Fibroblast of pulmonary artery (primary cell): ENCODE results near the gene TREML4.

Experiments used
- DNase-seq: peaks from one replicate; pipeline ENCODE4 v3.0.0-alpha.2; 2010; ENCODE audit warnings: low read depth
- H3K4me3 ChIP-seq: replicated peaks from 2 replicates; pipeline ENCODE4 v1.5.1; 2011; ENCODE audit warnings: low read depth, mild to moderate bottlenecking, control low read depth, low read length, moderate library complexity
- TF ChIP-seq, protein P1 (sequence below): IDR thresholded peaks from 2 replicates; pipeline ENCODE4 v1.5.1; 2011; ENCODE audit warnings: mild to moderate bottlenecking, control low read depth, low read length, inconsistent platforms; ENCODE audit errors: missing control alignments

TREML4 gene

DNA sequence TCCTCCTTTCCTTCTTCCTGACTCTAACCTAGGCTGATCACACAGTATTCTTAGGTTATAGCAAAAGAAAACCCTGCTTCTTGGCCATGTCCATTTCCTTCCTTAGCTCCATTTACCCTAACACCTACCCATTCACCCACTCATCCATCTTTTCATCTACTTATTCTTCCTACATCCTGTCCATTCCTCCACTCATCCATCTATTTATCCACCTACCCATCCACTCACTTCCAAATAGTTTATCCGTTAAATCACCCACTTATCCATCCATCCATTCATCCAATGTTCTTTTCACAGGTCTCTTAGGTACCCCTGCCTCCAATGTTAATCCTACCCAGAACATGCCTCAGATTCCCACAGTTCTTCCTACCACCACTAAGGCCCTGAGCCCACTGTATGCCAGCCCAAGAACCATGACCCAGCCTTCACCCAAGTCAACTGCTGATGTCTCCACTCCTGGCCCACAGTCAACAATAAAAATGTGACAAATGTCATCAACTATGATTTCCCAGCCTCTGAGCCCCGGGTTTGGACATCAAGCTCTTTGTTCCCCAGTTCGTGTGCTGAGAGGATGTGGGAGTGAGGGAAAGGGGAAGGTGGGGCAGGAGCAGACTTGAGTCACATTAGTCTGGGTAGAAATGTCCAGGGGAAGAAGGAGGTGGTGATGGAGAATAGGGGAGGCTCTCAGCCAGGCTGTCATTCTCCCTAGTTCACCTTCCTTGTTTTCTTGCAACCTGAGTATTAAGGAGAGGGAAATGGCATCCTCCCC, 24.4 kb downstream of the TREML4 start:
- no peak for DNase-seq
- TF ChIP-seq, protein P1, sequence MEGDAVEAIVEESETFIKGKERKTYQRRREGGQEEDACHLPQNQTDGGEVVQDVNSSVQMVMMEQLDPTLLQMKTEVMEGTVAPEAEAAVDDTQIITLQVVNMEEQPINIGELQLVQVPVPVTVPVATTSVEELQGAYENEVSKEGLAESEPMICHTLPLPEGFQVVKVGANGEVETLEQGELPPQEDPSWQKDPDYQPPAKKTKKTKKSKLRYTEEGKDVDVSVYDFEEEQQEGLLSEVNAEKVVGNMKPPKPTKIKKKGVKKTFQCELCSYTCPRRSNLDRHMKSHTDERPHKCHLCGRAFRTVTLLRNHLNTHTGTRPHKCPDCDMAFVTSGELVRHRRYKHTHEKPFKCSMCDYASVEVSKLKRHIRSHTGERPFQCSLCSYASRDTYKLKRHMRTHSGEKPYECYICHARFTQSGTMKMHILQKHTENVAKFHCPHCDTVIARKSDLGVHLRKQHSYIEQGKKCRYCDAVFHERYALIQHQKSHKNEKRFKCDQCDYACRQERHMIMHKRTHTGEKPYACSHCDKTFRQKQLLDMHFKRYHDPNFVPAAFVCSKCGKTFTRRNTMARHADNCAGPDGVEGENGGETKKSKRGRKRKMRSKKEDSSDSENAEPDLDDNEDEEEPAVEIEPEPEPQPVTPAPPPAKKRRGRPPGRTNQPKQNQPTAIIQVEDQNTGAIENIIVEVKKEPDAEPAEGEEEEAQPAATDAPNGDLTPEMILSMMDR = no peak
- no peak overlapping the region for H3K4me3 ChIP-seq

DNA sequence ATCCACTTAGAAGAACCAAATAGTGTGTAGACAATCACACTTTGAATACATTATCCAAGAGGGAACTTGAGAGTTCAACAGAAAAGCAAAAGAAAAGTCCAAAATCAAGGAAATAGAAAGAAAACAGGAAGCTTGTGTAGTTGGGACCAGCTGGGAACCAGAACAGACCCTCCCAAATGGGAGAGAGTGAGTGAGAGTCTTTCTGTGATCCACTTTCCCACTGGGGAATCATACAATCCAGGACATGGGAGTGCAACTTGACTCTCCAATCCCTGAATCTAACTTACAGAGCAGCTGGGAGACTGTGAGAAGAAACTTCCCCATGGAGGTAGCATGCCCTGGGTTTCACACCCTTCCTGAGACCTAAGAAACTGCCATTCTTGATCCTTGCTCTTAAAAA, 27.0 kb downstream of the TREML4 start:
- H3K4me3 ChIP-seq = no peak overlapping the region
- no peak for DNase-seq
- TF ChIP-seq, protein P1 = no peak

DNA sequence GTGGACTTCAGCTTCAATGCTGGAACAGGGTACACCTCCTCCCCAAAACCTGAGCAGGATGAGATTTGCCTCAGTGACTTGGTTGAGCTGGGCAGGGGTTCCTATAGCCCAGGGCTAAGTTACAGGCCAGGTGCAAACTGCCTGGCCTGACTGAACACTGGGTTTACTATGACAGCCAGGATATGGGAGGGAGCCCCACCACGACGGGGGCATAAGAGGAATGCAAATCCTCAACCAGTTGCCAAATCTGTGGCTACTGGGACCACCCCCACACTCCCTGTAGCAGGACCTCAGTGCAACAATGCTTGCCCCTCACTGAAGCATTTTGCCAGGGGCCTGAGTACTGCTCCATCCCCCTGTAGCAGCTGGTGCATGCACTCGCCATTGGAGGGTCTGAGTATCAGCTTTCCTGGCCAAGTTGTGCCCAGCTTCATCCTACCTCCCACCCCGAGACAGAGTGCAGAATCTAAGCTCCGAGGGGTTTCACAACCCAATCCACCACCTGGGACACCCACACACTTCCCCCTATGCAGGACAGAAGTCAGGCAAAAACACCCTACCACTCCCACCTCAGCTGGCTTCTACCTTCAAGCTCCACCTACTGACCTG, 27.6 kb downstream of the TREML4 start:
- TF ChIP-seq, protein P1 = no peak
- H3K4me3 ChIP-seq = no peak overlapping the region
- DNase-seq = no peak

DNA sequence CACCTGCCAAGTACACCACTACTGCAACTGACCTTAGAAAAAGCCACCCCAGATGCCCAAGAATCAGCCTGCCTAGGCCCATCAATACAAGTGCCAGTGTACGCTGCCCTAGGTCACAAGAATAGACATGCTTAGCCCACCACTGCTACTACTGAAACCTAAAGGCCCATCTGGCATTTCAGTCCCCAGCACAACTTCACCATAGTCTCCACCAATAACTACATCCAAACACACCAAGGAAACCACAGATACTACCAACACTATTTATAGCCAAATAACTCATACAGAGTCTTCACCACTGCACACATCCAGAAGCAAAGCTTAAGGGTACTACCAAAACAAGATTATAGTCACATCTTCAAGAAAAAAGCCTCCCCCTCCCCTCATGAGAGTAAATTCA, 28.2 kb downstream of the TREML4 start:
- no peak for DNase-seq
- no peak overlapping the region for H3K4me3 ChIP-seq
- TF ChIP-seq, protein P1 = no peak

DNA sequence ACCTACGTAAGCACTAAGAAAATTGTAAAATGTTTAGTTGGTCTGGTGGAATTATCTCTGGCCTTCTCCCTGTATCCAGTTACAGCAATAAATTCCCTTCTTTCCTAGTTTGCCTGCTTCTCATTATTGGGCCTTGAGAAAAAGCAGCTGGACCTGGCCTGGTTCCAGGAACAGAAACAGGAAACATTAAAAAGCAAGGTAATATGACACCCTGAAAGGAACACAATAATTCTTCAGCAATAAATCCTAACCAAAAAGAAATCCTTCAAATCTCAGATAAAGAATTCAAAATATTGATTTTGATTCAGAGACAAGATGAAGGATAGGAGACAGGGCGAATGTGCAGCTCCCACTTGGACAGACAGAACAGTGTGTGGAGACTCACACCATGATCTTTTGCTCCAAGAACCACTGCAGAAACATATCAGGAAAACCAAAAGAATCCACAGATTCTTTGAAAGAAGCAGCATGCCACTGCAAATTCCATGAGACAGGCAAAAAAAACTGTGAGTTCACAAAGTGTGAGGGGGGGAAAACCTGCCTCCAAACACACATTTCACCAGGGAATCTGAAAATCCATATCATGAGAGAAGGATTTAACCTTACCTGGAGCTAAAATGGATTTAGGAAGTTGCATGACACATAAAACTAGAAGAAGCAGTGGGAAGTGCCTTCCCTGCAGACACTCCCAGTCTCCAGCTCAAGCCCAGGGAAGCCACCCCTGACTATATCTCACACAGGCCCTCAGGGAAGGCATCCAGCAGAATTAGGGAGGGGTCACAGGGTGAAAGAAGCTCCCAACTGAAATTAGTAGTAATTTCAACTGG, 29.4 kb downstream of the TREML4 start:
- H3K4me3 ChIP-seq = no peak overlapping the region
- peak; percentile 85 for DNase-seq
- TF ChIP-seq, protein P1 = no peak

DNA sequence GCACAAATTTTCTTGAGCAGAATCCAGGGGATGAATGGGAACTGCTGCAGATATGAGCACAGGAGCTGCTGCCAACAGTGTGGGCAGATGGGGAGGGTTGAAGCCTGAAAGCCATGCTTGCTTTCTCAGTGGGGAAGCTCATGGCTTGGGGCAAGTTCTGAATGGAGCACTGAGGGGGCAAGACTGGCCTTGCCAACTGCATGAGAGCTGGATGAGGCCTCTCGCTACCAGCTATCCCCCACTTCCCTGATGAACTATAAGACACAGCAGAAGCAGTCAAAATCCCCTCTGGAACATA, 30.0 kb downstream of the TREML4 start:
- TF ChIP-seq, protein P1 = no peak
- DNase-seq = no peak
- H3K4me3 ChIP-seq = no peak overlapping the region
